GM19468 (cell line): Measurements from ENCODE around the gene PPP2R2D.

ENCODE experiments used
- ATAC-seq: cut with Tn5 transposase; IDR thresholded peaks from one replicate; pipeline ENCODE4 v1.9.1; 2021; ENCODE audit warnings: mild to moderate bottlenecking, moderate library complexity, moderate number of reproducible peaks; ENCODE audit not compliant: unreplicated experiment; ENCODE audit errors: extremely low read depth

PPP2R2D gene

DNA sequence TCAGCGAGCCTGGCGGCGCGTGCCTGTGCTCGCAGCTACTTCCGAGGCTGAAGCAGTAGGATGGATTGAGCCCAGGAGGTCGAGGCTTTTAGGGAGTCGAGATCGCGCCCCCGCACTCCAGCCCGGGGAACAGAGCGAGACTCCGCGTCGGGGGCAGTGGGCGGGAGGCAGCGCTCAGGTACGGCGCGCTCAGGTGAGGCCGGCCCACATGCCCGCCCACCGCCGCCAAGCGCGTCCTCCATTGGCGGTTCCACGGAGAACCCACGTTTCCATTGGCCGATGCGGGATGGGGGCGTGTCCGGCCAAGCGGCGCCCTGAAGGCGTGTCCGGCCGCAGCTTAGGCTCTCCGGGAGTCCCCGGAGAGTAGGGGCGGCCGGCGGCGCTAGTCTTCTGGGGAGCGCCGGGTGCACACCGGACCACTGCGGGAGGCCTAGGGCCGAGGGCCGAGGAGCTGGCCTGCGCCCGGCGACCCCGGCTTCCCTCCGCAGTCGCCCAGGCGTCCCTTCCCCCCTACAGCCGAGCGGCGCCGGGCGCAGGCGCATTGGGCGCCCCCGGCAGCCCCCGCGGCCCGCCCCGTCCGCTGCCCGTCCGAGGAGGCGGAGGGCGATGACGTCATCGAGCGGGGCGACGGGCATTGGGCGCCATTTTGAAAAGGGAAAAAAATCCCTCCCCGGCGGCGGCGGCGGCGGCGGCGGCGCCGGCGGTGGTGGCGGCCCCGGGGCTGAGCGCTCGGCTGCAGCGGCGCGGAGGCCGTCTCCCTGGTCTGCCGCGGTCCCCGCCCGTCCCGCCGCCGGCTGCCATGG lies at the start of gene PPP2R2D:
PPP2R2D (plus strand) TSS at position 659 of the 803 bp plus-strand sequence; CDS start at position 800, 141 bp downstream.
- peak; percentile 94 for ATAC-seq

DNA sequence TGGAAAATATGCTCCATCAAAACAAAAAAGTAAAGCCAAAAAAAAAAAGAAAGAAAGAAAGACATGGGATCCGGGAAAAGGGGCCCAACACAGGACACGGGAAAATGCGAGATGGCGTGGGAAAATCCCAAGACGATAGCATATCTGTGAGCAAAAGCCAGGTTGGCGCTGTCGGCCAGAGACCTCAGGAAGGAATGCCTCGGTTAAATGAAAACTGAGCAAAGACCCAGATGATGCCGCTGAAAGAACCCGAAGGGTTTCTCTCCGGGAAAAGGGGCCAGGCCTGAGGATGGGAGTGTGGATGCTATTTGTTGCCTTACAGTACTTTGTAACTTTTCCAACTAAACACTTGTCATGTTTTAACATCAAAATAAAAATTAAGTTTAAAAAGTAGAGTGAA lies 49.5 kb upstream of the PPP2R2D start:
- no peak for ATAC-seq

DNA sequence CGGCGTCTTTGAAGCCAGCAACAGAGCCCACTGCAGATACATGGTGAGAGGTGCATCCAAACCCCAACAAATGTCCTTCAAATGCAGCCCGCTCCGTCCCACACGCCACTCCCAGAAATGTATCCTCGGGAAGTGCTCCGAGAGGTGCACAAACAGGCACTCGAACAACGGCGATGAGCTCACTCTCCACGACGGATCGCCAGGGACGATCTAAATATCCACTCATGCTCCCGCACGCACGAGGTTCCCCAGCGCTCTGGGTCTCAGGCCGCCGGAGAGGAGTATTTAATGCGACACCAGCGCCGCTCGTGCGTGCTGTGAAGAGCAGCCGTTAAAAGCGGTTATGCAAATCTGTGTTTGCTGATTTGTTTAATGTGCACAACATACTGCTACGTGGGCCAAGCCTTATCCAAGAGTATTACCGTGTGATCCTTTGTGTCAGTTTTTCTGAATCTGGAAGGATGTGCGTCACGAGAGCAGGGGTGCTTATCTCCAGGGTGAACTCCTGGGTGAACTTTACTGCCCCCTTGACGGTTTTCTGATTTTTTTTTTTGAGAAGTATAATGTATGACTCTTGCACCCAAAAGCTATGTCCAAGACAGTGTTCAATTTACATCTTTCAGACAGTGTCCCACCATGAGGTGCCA lies 48.5 kb upstream of the PPP2R2D start:
- no peak for ATAC-seq

GRCh38 chr10:131852823-131853609 lies 47.8 kb upstream of the PPP2R2D start:
- no peak for ATAC-seq

DNA sequence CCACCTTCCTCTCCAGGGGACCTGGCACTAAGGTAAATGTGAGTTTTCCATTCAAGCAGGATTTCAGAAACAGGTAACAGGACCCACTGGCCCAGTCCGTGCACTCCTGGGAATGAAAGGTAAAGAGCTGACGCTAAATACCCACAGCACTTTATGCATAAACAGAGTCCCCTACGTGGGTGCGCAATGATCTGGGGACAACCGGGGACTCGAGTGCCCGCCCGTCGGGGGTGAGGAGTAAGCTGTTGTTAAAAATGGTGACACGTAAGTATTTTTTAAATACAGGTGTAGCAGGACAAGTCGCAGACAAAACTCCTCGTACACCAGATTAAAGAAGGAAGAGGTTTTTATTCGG lies 47.2 kb upstream of the PPP2R2D start:
- no peak for ATAC-seq

DNA sequence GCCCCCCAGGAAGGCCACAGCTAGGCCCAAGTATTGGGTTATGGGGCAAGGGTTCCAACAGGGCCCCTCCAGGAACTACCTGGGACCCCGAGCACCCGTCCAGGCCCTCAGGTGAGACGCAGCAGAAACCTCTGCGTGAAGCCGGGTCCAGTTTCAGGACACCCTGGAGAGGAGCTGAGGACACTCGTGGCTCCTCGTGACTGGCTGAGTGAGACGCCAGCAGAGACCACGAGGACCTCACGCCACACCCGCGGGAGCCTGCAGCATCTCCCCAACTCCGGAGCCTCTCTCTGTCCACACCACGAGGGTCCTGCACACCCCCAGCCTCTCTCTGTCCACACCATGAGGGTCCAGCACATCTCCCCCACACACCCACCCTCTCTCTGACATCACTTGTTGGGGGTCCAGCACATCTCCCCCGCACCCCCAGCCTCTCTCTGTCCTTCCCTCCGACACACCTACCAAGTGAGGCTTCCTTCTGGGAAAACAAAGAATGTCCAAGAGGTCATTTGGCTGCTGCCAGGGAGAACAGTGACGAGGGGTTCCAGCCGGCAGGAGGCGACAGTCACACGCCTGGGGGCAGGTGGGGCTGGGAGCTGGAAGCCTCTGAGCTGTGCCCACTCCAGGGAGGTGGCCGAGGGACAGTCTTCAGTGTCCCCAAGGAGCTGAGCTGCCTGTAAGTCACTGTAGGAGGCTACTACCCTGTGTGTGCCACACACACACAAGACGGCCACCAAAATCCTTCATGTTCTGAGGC lies 46.1 kb upstream of the PPP2R2D start:
- ATAC-seq = no peak

GRCh38 chr10:131855461-131856401 lies 45.1 kb upstream of the PPP2R2D start:
- ATAC-seq = no peak

DNA sequence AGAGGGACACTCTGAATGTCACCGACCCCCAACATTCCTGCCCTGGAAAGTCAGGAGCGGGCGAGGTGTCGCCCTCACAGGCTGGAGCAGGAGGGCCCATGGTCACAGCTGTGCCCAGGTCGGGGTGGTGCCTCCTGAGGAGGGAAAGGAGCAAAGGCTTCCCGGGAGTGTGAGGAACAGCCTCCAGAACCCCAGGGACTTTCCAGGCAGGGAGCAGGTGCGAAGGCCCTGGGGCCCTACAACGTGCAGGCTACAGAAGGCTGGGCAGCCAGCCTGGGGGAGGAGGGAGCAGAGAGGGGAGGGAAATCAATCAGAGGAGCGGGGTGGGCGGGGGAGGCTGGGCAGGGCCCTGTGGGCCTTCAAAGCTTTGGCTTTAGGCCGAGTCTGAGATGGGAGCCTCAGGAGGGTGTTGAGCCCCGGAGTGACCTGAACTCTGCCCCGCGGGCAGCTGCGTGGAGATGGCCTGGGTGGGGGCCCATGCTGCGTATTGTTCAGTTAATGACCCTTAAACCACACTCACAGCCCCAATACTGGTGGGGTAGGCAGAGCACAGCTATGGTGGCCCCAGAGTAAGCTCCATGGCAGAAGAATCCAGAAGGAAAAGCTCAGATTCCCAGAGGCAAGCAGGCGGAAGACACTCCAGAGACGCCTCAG lies 44.2 kb upstream of the PPP2R2D start:
- ATAC-seq = no peak

DNA sequence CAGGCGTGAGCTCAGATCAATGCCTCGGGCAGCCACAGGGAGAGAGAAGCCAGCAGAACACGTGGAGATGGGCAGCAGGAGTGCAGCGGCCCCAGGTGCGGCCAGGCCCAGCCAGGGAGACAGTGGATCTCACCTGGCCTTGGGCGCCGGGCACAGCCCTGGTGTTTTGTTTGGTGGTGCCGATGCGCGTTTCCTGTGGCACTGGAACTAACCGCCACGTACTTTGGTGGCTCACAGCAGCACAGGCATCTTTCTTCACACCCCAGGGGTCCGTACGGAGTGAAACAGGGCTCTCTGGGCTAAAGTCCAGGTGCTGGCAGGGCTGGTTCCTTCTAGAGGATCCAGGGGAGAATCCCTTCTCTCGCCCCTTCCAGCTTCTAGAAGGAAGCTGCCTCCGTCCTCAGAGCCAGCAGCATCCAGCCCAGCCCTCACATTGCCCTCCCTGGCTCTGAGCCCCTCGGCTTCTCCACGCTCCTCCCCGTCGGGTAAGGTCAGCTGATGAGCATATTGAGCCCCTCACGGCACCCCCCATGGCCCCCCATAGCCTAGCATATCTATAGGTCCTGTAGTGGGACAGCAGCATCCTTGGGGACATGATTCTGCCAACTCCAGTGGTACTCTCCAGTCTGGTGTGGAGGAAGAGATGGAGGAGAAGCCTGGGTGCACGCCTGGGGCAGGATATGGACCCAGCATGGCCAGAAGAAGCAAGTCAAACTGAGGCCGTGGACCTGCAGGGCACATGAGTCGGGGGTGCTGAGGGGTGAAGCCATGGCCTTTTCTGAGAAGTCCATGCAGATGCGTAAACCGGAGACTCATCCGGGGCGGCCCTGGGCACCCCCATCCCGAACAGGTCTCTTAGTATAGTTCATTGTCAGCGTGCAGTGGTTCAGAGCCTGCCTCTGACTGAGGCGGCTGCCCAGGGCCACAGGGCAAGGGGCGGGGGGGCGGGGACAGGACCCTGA lies 43.4 kb upstream of the PPP2R2D start:
- ATAC-seq = no peak

- no peak for ATAC-seq
Observed at GRCh38 chr10:131858118-131858515, 42.7 kb upstream of the PPP2R2D start.

DNA sequence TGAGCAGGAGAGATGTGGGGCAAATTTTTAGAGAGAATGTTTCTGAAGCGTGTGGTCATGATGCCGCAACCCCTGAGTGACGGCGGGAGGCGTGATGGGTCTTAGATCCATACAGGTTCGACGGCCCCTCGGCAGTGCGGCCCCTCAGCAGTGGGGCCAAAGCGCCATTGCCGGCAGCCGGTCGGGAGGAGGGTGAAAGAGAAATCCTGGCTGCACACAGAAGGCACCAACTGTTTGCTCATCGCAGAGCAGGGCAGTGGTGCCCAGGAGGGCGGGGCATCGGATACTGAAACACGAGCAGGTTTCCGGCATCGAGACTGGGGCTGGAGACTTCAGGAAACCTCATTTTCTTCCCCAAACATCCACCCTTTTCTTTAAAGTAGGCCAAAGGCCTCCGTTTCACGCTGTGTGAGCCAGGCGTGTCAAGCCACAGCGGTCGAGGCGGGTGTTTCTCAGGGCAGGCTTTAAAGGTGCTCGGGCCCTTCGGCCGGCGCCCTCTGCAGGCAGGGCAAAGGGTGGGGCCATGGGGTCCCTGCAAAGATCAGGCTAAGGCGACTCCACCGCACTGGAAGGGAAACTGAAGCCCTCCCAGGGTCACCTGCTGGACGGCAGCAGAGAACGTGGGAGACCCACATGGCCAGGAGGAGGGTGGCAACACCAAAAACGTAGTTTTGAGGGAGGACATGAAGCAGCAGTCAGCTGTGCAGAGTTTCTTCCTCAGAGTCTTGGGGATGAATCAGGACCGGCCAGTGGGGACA lies 42.0 kb upstream of the PPP2R2D start:
- no peak for ATAC-seq

GRCh38 chr10:131859341-131860020 lies 41.3 kb upstream of the PPP2R2D start:
- no peak for ATAC-seq

- no peak for ATAC-seq
Observed at GRCh38 chr10:131860311-131860710, 40.5 kb upstream of the PPP2R2D start.

- ATAC-seq = no peak
Observed at GRCh38 chr10:131860806-131861440, 39.9 kb upstream of the PPP2R2D start.

GRCh38 chr10:131862548-131862947 lies 38.3 kb upstream of the PPP2R2D start:
- ATAC-seq = no peak
